Mononuclear cell (primary cell): ENCODE measurements around the gene RREB1. TPM values are rescaled to one million over a fixed set of nuclear protein-coding genes. Genes with fewer than 3 reads are reported as not detected.

Experiments
- H3K27me3 ChIP-seq: 2 replicates; pipeline ENCODE4 v1.6.0; 2011; ENCODE audit warnings: low read length, control low read depth; ENCODE audit not compliant: insufficient read depth
- H3K4me1 ChIP-seq: 2 replicates; pipeline ENCODE4 v1.5.1; 2011; ENCODE audit warnings: mild to moderate bottlenecking, low read length, control low read depth; ENCODE audit not compliant: insufficient read depth
- H3K4me3 ChIP-seq: 2 replicates; pipeline ENCODE4 v1.5.1; 2011; ENCODE audit warnings: mild to moderate bottlenecking, low read length, moderate library complexity
- H3K9me3 ChIP-seq: 2 replicates; pipeline ENCODE4 v1.5.1; 2011; ENCODE audit warnings: low read depth, mild to moderate bottlenecking, control low read depth, low read length
- total RNA-seq: library from RNA; depleted of rRNA; stranded (reverse); fragments of >200 nt; gene quantifications from one replicate; pipeline ENCODE4 v1.2.3, GENCODE V29; 2012

The RREB1 gene
- total RNA-seq, 1 donor: 47.5 TPM

GRCh38 chr6:7108964-7109836 lies 1.4 kb downstream of the RREB1 start:
- peaks cover 46% of the 10 kb centered on the region for H3K4me1 ChIP-seq
- H3K9me3 ChIP-seq: no peaks in the 10 kb centered on the region
- H3K27me3 ChIP-seq: no peaks in the 10 kb centered on the region
- H3K4me3 ChIP-seq: peak overlapping the region; percentile 86

GRCh38 chr6:7110092-7110792 lies 2.5 kb downstream of the RREB1 start:
- H3K9me3 ChIP-seq: no peaks in the 10 kb centered on the region
- H3K4me3 ChIP-seq: peak overlapping the region; percentile 86
- peaks cover 55% of the 10 kb centered on the region for H3K4me1 ChIP-seq
- no peaks in the 10 kb centered on the region for H3K27me3 ChIP-seq

- no peaks in the 10 kb centered on the region for H3K27me3 ChIP-seq
- peaks cover 65% of the 10 kb centered on the region for H3K4me1 ChIP-seq
- no peak overlapping the region for H3K4me3 ChIP-seq
- H3K9me3 ChIP-seq: no peaks in the 10 kb centered on the region
These were observed 3.4 kb downstream of the RREB1 start for GRCh38 chr6:7111095-7111690.

- no peak overlapping the region for H3K4me3 ChIP-seq
- H3K27me3 ChIP-seq: no peaks in the 10 kb centered on the region
- H3K4me1 ChIP-seq: peaks cover 64% of the 10 kb centered on the region
These were observed 4.4 kb downstream of the RREB1 start for GRCh38 chr6:7112171-7112570.

GRCh38 chr6:7112741-7113313 lies 5.1 kb downstream of the RREB1 start:
- H3K9me3 ChIP-seq: no peaks in the 10 kb centered on the region
- H3K4me1 ChIP-seq: peaks cover 70% of the 10 kb centered on the region
- no peaks in the 10 kb centered on the region for H3K27me3 ChIP-seq
- H3K4me3 ChIP-seq: no peak overlapping the region

More at GRCh38 chr6:7112171-7112570, 4.4 kb downstream of the RREB1 start:
- H3K9me3 ChIP-seq: no peaks in the 10 kb centered on the region

- no peaks in the 10 kb centered on the region for H3K27me3 ChIP-seq
These were observed 7.1 kb downstream of the RREB1 start for GRCh38 chr6:7114744-7115458.

GRCh38 chr6:7115543-7116231 lies 7.9 kb downstream of the RREB1 start:
- Histone ChIP-seq H3K4me3 (no peak overlapping the region), H3K4me1 (peaks cover 64% of the 10 kb centered on the region), H3K27me3 (no peaks in the 10 kb centered on the region), H3K9me3 (no peaks in the 10 kb centered on the region)

More at GRCh38 chr6:7114744-7115458, 7.1 kb downstream of the RREB1 start:
- H3K4me1 ChIP-seq: peaks cover 72% of the 10 kb centered on the region
- H3K4me3 ChIP-seq: no peak overlapping the region
- H3K9me3 ChIP-seq: no peaks in the 10 kb centered on the region

- Histone ChIP-seq H3K4me1 (peaks cover 39% of the 10 kb centered on the region), H3K9me3 (no peaks in the 10 kb centered on the region), H3K27me3 (no peaks in the 10 kb centered on the region), H3K4me3 (no peak overlapping the region)
These were observed 11.6 kb downstream of the RREB1 start for GRCh38 chr6:7119272-7119801.

- Histone ChIP-seq H3K27me3 (no peaks in the 10 kb centered on the region), H3K4me3 (no peak overlapping the region), H3K4me1 (peaks cover 34% of the 10 kb centered on the region), H3K9me3 (no peaks in the 10 kb centered on the region)
These were observed 14.0 kb downstream of the RREB1 start for GRCh38 chr6:7121700-7122241.

GRCh38 chr6:7122684-7123083 lies 14.9 kb downstream of the RREB1 start:
- H3K9me3 ChIP-seq: no peaks in the 10 kb centered on the region
- peaks cover 38% of the 10 kb centered on the region for H3K4me1 ChIP-seq
- no peak overlapping the region for H3K4me3 ChIP-seq

GRCh38 chr6:7124114-7124513 lies 16.4 kb downstream of the RREB1 start:
- H3K4me3 ChIP-seq: no peak overlapping the region
- H3K9me3 ChIP-seq: no peaks in the 10 kb centered on the region
- H3K27me3 ChIP-seq: no peaks in the 10 kb centered on the region
- peaks cover 52% of the 10 kb centered on the region for H3K4me1 ChIP-seq

More at GRCh38 chr6:7122684-7123083, 14.9 kb downstream of the RREB1 start:
- H3K27me3 ChIP-seq: no peaks in the 10 kb centered on the region

- H3K4me1 ChIP-seq: peaks cover 53% of the 10 kb centered on the region
- H3K4me3 ChIP-seq: no peak overlapping the region
- no peaks in the 10 kb centered on the region for H3K27me3 ChIP-seq
- no peaks in the 10 kb centered on the region for H3K9me3 ChIP-seq
These were observed 16.9 kb downstream of the RREB1 start for GRCh38 chr6:7124636-7125035.

GRCh38 chr6:7125290-7125689 lies 17.5 kb downstream of the RREB1 start:
- H3K27me3 ChIP-seq: no peaks in the 10 kb centered on the region
- peaks cover 57% of the 10 kb centered on the region for H3K4me1 ChIP-seq
- H3K4me3 ChIP-seq: no peak overlapping the region
- H3K9me3 ChIP-seq: no peaks in the 10 kb centered on the region
